ENCODE results near the gene IKBKG.

IKBKG gene

DNA sequence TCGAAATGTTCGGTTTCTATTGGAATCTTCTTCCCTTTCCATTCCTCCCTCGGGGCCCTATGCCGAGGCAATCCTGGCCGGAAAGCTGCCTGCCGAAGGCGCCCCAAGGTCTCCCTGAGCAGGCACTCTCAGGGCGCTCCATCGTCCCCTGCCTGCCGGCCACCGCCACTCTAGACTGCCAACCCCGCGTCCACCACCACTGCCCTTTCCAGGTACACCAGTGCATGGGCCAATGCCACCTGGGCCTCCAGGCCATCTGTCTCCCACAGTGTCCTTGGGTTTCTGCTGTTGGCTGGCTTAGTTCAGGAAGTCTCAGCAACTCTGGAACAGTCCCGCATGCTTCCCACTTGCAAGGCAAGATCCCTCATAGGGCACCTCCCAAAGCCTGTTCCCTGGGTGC is 52.1 kb downstream of the IKBKG start:
- H3K4me2 ChIP-seq (ENCODE audit: insufficient read depth, low read length, poor library complexity, severe bottlenecking) = no peak overlapping the region
- no peaks in the 10 kb centered on the region for H3K36me3 ChIP-seq (replicated peaks in 1 of 2; ENCODE audit: control insufficient read depth in 2 of 2, insufficient read depth in 2 of 2, low read length in 2 of 2)
- no peak overlapping the region for H2AK5ac ChIP-seq (ENCODE audit: low read depth, low read length)
- peaks cover 0 to 14% (median 0%) of the 10 kb centered on the region in 3 experiments for H3K27me3 ChIP-seq (ENCODE audit: control insufficient read depth in 3 of 3, insufficient read depth in 3 of 3, low read depth in 1 of 3, low read length in 3 of 3)
- no peak overlapping the region for H3K9ac ChIP-seq (ENCODE audit: low read depth, low read length, poor library complexity)
- no peak overlapping the region for H3K18ac ChIP-seq (ENCODE audit: low read length)
- H3K27ac ChIP-seq (replicated peaks; ENCODE audit: low read length) = no peak overlapping the region
- H2BK15ac ChIP-seq (ENCODE audit: low read length) = no peak overlapping the region
- H3K4ac ChIP-seq (ENCODE audit: low read length) = no peak overlapping the region
- H3K4me1 ChIP-seq (ENCODE audit: control insufficient read depth in 2 of 2, insufficient read depth in 1 of 2, low read depth in 1 of 2, low read length in 2 of 2) = peaks cover 2 to 9% of the 10 kb centered on the region in 2 donors
- H2BK5ac ChIP-seq (ENCODE audit: low read length) = no peak overlapping the region
- H3K4me3 ChIP-seq (ENCODE audit: low read length in 2 of 2) = no peak overlapping the region
- H2BK12ac ChIP-seq (ENCODE audit: low read length) = no peak overlapping the region
- H4K91ac ChIP-seq (ENCODE audit: low read depth, low read length, poor library complexity) = no peak overlapping the region
- H2BK120ac ChIP-seq (ENCODE audit: low read depth, low read length) = no peak overlapping the region
- no peak for DNase-seq (ENCODE audit: low spot score)
- WGBS, 2 donors (ENCODE audit: extremely low coverage in 2 of 2, insufficient read length in 2 of 2, insufficient replicate concordance in 1 of 2) = no CpG with 5 or more reads among the region's 14 CpGs
- peaks cover 0 to 4% of the 10 kb centered on the region in 2 donors for H3K9me3 ChIP-seq (replicated peaks in 1 of 2; ENCODE audit: control insufficient read depth in 2 of 2, insufficient read depth in 1 of 2, low read depth in 1 of 2, low read length in 2 of 2)
- H3K14ac ChIP-seq (ENCODE audit: low read length) = no peak overlapping the region
- H3K79me1 ChIP-seq (ENCODE audit: low read depth, low read length) = no peaks in the 10 kb centered on the region
- no peak overlapping the region for H2AFZ ChIP-seq (ENCODE audit: low read length)
- H4K8ac ChIP-seq (ENCODE audit: low read depth, low read length) = no peak overlapping the region
- no peak overlapping the region for H3K23ac ChIP-seq (ENCODE audit: low read depth, low read length, poor library complexity)

DNA sequence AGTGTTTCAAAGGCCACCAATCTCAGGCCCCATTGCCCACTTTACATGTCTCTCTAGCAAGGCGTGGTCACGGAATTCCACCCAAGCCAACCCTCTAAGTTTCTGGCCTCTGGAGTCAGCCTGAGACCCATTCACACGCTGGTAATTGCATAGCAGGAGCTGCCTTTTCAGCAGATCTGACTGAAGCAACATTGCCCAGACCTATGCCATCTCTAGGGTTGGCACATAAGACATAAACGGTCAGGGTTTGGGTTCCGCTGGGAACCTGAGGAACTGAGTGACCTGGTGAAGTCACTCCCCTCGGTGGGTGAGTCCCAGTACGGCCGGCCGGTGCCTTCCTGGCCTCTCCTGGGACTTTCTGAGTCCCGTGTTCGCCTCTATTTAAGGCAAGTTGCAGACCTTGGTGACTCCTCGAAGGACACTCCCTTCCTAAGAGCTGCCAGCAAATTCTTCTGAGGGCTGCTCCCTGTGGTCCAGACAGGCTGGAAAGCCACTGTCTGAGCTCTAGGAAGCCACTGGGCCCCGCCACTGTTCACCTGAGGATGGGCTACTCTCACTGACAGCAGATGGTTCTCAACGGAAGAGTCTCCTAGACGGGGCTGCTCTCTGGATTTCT is 53.4 kb downstream of the IKBKG start:
- DNase-seq (ENCODE audit: low spot score) = no peak

GRCh38 chrX:154602226-154602625 is 54.8 kb downstream of the IKBKG start:
- H2BK120ac ChIP-seq (ENCODE audit: low read depth, low read length) = no peak overlapping the region

More for the DNA sequence above, 53.4 kb downstream of the IKBKG start:
- H3K23ac ChIP-seq (ENCODE audit: low read depth, low read length, poor library complexity) = no peak overlapping the region
- no CpG with 5 or more reads among the region's 15 CpGs for WGBS, 2 donors (ENCODE audit: extremely low coverage in 2 of 2, insufficient read length in 2 of 2, insufficient replicate concordance in 1 of 2)
- H3K4me3 ChIP-seq (ENCODE audit: low read length in 2 of 2) = no peak overlapping the region
- H3K9ac ChIP-seq (ENCODE audit: low read depth, low read length, poor library complexity) = no peak overlapping the region
- H2BK120ac ChIP-seq (ENCODE audit: low read depth, low read length) = no peak overlapping the region
- no peak overlapping the region for H2BK5ac ChIP-seq (ENCODE audit: low read length)
- H3K18ac ChIP-seq (ENCODE audit: low read length) = no peak overlapping the region
- no peak overlapping the region for H3K4me2 ChIP-seq (ENCODE audit: insufficient read depth, low read length, poor library complexity, severe bottlenecking)
- H2AK5ac ChIP-seq (ENCODE audit: low read depth, low read length) = no peak overlapping the region
- no peaks in the 10 kb centered on the region for H3K36me3 ChIP-seq (replicated peaks in 1 of 2; ENCODE audit: control insufficient read depth in 2 of 2, insufficient read depth in 2 of 2, low read length in 2 of 2)
- no peak overlapping the region for H2BK15ac ChIP-seq (ENCODE audit: low read length)
- no peak overlapping the region for H4K91ac ChIP-seq (ENCODE audit: low read depth, low read length, poor library complexity)
- H3K4ac ChIP-seq (ENCODE audit: low read length) = no peak overlapping the region
- H3K9me3 ChIP-seq (replicated peaks in 1 of 2; ENCODE audit: control insufficient read depth in 2 of 2, insufficient read depth in 1 of 2, low read depth in 1 of 2, low read length in 2 of 2) = peaks cover 0 to 4% of the 10 kb centered on the region in 2 donors
- H3K4me1 ChIP-seq (ENCODE audit: control insufficient read depth in 2 of 2, insufficient read depth in 1 of 2, low read depth in 1 of 2, low read length in 2 of 2) = peaks cover 2 to 9% of the 10 kb centered on the region in 2 donors
- peaks cover 0 to 14% (median 0%) of the 10 kb centered on the region in 3 experiments for H3K27me3 ChIP-seq (ENCODE audit: control insufficient read depth in 3 of 3, insufficient read depth in 3 of 3, low read depth in 1 of 3, low read length in 3 of 3)
- H3K14ac ChIP-seq (ENCODE audit: low read length) = no peak overlapping the region
- H2BK12ac ChIP-seq (ENCODE audit: low read length) = no peak overlapping the region
- no peak overlapping the region for H4K8ac ChIP-seq (ENCODE audit: low read depth, low read length)
- H3K79me1 ChIP-seq (ENCODE audit: low read depth, low read length) = no peaks in the 10 kb centered on the region
- no peak overlapping the region for H2AFZ ChIP-seq (ENCODE audit: low read length)
- H3K27ac ChIP-seq (replicated peaks; ENCODE audit: low read length) = no peak overlapping the region

GRCh38 chrX:154602766-154603437 is 55.5 kb downstream of the IKBKG start:
- no peak overlapping the region for H2BK15ac ChIP-seq (ENCODE audit: low read length)
- no peak overlapping the region for H4K8ac ChIP-seq (ENCODE audit: low read depth, low read length)
- H3K36me3 ChIP-seq (replicated peaks in 1 of 2; ENCODE audit: control insufficient read depth in 2 of 2, insufficient read depth in 2 of 2, low read length in 2 of 2) = no peaks in the 10 kb centered on the region
- peaks cover 0 to 23% (median 0%) of the 10 kb centered on the region in 3 experiments for H3K27me3 ChIP-seq (ENCODE audit: control insufficient read depth in 3 of 3, insufficient read depth in 3 of 3, low read depth in 1 of 3, low read length in 3 of 3)
- H2BK5ac ChIP-seq (ENCODE audit: low read length) = no peak overlapping the region
- no peak overlapping the region for H2BK120ac ChIP-seq (ENCODE audit: low read depth, low read length)
- no peaks in the 10 kb centered on the region for H3K4me1 ChIP-seq (ENCODE audit: control insufficient read depth in 2 of 2, insufficient read depth in 1 of 2, low read depth in 1 of 2, low read length in 2 of 2)
- no peak overlapping the region for H4K91ac ChIP-seq (ENCODE audit: low read depth, low read length, poor library complexity)
- no peak for DNase-seq (ENCODE audit: low spot score)
- H3K4ac ChIP-seq (ENCODE audit: low read length) = no peak overlapping the region
- WGBS, 2 donors (ENCODE audit: extremely low coverage in 2 of 2, insufficient read length in 2 of 2, insufficient replicate concordance in 1 of 2) = no CpG with 5 or more reads among the region's 18 CpGs
- no peak overlapping the region for H3K27ac ChIP-seq (replicated peaks; ENCODE audit: low read length)
- no peak overlapping the region for H3K9ac ChIP-seq (ENCODE audit: low read depth, low read length, poor library complexity)
- no peak overlapping the region for H3K14ac ChIP-seq (ENCODE audit: low read length)
- H2AK5ac ChIP-seq (ENCODE audit: low read depth, low read length) = no peak overlapping the region
- H2AFZ ChIP-seq (ENCODE audit: low read length) = no peak overlapping the region
- no peak overlapping the region for H2BK12ac ChIP-seq (ENCODE audit: low read length)
- H3K79me1 ChIP-seq (ENCODE audit: low read depth, low read length) = no peaks in the 10 kb centered on the region
- H3K9me3 ChIP-seq (replicated peaks in 1 of 2; ENCODE audit: control insufficient read depth in 2 of 2, insufficient read depth in 1 of 2, low read depth in 1 of 2, low read length in 2 of 2) = no peaks in the 10 kb centered on the region
- no peak overlapping the region for H3K18ac ChIP-seq (ENCODE audit: low read length)
- H3K23ac ChIP-seq (ENCODE audit: low read depth, low read length, poor library complexity) = no peak overlapping the region
- no peak overlapping the region for H3K4me2 ChIP-seq (ENCODE audit: insufficient read depth, low read length, poor library complexity, severe bottlenecking)
- no peak overlapping the region for H3K4me3 ChIP-seq (ENCODE audit: low read length in 2 of 2)

More at GRCh38 chrX:154602226-154602625, 54.8 kb downstream of the IKBKG start:
- no peak overlapping the region for H3K4ac ChIP-seq (ENCODE audit: low read length)
- no peak overlapping the region for H3K14ac ChIP-seq (ENCODE audit: low read length)
- H3K23ac ChIP-seq (ENCODE audit: low read depth, low read length, poor library complexity) = no peak overlapping the region
- no peak overlapping the region for H2AK5ac ChIP-seq (ENCODE audit: low read depth, low read length)
- no peak overlapping the region for H3K18ac ChIP-seq (ENCODE audit: low read length)
- no peaks in the 10 kb centered on the region for H3K4me1 ChIP-seq (ENCODE audit: control insufficient read depth in 2 of 2, insufficient read depth in 1 of 2, low read depth in 1 of 2, low read length in 2 of 2)
- H2BK12ac ChIP-seq (ENCODE audit: low read length) = no peak overlapping the region
- H3K79me1 ChIP-seq (ENCODE audit: low read depth, low read length) = no peaks in the 10 kb centered on the region
- no peak overlapping the region for H4K91ac ChIP-seq (ENCODE audit: low read depth, low read length, poor library complexity)
- H2BK15ac ChIP-seq (ENCODE audit: low read length) = no peak overlapping the region
- no peak for DNase-seq (ENCODE audit: low spot score)
- no peak overlapping the region for H3K9ac ChIP-seq (ENCODE audit: low read depth, low read length, poor library complexity)
- H2AFZ ChIP-seq (ENCODE audit: low read length) = no peak overlapping the region
- H4K8ac ChIP-seq (ENCODE audit: low read depth, low read length) = no peak overlapping the region
- H3K36me3 ChIP-seq (replicated peaks in 1 of 2; ENCODE audit: control insufficient read depth in 2 of 2, insufficient read depth in 2 of 2, low read length in 2 of 2) = no peaks in the 10 kb centered on the region
- H3K9me3 ChIP-seq (replicated peaks in 1 of 2; ENCODE audit: control insufficient read depth in 2 of 2, insufficient read depth in 1 of 2, low read depth in 1 of 2, low read length in 2 of 2) = peaks cover 0 to 2% of the 10 kb centered on the region in 2 donors
- no CpG with 5 or more reads among the region's 13 CpGs for WGBS, 2 donors (ENCODE audit: extremely low coverage in 2 of 2, insufficient read length in 2 of 2, insufficient replicate concordance in 1 of 2)
- H3K4me2 ChIP-seq (ENCODE audit: insufficient read depth, low read length, poor library complexity, severe bottlenecking) = no peak overlapping the region
- no peak overlapping the region for H2BK5ac ChIP-seq (ENCODE audit: low read length)
- no peak overlapping the region for H3K4me3 ChIP-seq (ENCODE audit: low read length in 2 of 2)
- no peak overlapping the region for H3K27ac ChIP-seq (replicated peaks; ENCODE audit: low read length)
- H3K27me3 ChIP-seq (ENCODE audit: control insufficient read depth in 3 of 3, insufficient read depth in 3 of 3, low read depth in 1 of 3, low read length in 3 of 3) = peaks cover 0 to 18% (median 0%) of the 10 kb centered on the region in 3 experiments

All from neuronal stem cell (in vitro differentiated cells).